Kidney epithelial cell (primary cell): ENCODE results near the gene TTC12. TPM values are rescaled to one million over a fixed set of nuclear protein-coding genes. Genes with fewer than 3 reads are reported as not detected.

Experiments used
- DNase-seq: peaks from one replicate; pipeline ENCODE4 v3.0.0-alpha.2; 2010; ENCODE audit warnings: low read depth
- H3K27me3 ChIP-seq: 2 replicates; pipeline ENCODE4 v1.6.0; 2011; ENCODE audit warnings: low read length; ENCODE audit not compliant: control insufficient read depth, insufficient read depth
- H3K36me3 ChIP-seq: 2 replicates; pipeline ENCODE4 v1.5.1; 2011; ENCODE audit warnings: low read length; ENCODE audit not compliant: control insufficient read depth, insufficient read depth
- H3K4me3 ChIP-seq: 2 replicates; pipeline ENCODE4 v1.5.1; 2011; ENCODE audit warnings: low read depth, mild to moderate bottlenecking, control low read depth, low read length
- CTCF ChIP-seq: IDR thresholded peaks from 2 replicates; pipeline ENCODE4 v1.5.1; 2011; ENCODE audit warnings: mild to moderate bottlenecking, moderate library complexity, low read length, control low read depth, inconsistent platforms; ENCODE audit not compliant: insufficient read depth, poor library complexity, severe bottlenecking
- total RNA-seq: library from RNA; depleted of rRNA; stranded (reverse); fragments of >200 nt; gene quantifications from 2 replicates; pipeline ENCODE4 v1.2.3, GENCODE V29; 2015

TTC12 gene
- total RNA-seq, 1 donor from 2014 or later, result 17.1 TPM

GRCh38 chr11:113270080-113270479 lies 44.3 kb upstream of the TTC12 start:
- Histone ChIP-seq H3K36me3 (no peaks in the 10 kb centered on the region), H3K4me3 (no peak overlapping the region), H3K27me3 (no peaks in the 10 kb centered on the region)
- no peak for TF ChIP-seq CTCF
- no peak for DNase-seq

GRCh38 chr11:113271551-113272245 lies 42.7 kb upstream of the TTC12 start:
- TF ChIP-seq CTCF, result no peak
- DNase-seq, result no peak

GRCh38 chr11:113272281-113272680 lies 42.1 kb upstream of the TTC12 start:
- H3K36me3 ChIP-seq, result no peaks in the 10 kb centered on the region
- TF ChIP-seq CTCF, result no peak
- no peaks in the 10 kb centered on the region for H3K27me3 ChIP-seq
- no peak for DNase-seq
- H3K4me3 ChIP-seq, result no peak overlapping the region

More at GRCh38 chr11:113271551-113272245, 42.7 kb upstream of the TTC12 start:
- Histone ChIP-seq H3K36me3 (no peaks in the 10 kb centered on the region), H3K27me3 (no peaks in the 10 kb centered on the region), H3K4me3 (no peak overlapping the region)

GRCh38 chr11:113272927-113273615 lies 41.3 kb upstream of the TTC12 start:
- DNase-seq, result no peak
- H3K4me3 ChIP-seq, result no peak overlapping the region
- no peak for TF ChIP-seq CTCF
- no peaks in the 10 kb centered on the region for H3K27me3 ChIP-seq
- H3K36me3 ChIP-seq, result no peaks in the 10 kb centered on the region

DNA sequence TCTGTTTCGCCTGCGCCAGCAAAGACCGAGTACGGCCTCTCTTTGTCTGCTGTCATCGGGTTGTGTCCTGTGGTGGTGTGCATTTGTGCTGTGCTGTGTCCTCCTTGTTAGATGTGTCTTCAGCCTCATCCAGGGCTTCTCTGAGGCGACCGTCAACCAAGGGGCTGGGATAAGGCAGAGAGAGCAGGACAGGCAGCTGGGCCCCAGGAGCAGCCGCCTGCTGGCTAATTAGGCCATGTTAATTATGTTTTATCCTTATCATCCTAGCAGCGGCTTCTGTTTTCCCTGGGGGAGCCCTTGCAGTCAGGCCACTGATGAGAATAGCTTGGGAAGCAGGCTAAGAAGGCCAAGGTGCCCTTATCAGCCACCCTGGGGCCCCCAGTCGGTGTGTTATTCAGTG lies 40.7 kb upstream of the TTC12 start:
- H3K27me3 ChIP-seq, result no peaks in the 10 kb centered on the region
- H3K36me3 ChIP-seq, result no peaks in the 10 kb centered on the region
- H3K4me3 ChIP-seq, result no peak overlapping the region
- no peak for TF ChIP-seq CTCF
- no peak for DNase-seq
